GM21360 (cell line): Measurements from ENCODE around the gene GDF11.

ENCODE experiments used
- ATAC-seq: cut with Tn5 transposase; IDR thresholded peaks from one replicate; pipeline ENCODE4 v1.9.1; 2021; ENCODE audit warnings: mild to moderate bottlenecking, moderate library complexity; ENCODE audit not compliant: unreplicated experiment

GDF11 gene

DNA sequence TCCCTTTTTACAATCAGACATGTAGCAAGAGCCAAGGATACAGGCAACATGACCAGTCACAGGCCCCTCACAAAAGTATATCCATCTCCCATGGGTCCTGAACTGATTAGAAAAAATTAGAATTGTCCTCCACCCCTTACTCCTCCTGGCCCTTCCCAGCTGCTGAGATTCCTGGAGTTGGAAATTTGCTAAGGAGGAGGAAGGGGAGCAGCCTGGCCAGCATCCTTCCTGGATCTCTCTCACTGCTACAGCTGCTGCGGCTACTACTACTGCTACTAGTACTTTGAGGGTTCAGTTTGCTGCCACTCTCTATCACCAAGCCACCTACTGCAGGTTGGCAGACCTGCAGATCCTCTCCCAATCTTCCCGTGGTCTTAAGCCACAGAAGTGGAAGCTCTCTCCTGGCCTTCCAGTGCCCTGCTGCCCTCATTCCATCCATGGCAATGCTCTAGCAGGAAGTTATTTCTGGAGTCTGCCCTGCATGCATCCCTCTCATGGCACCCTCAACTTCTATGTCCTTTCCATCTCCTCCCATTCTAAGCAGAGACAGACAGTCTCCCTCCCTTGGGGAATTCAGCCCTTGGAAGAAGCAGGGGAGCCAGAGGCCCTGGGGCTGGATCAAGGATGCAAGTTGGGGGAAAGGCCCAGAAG, 36.2 kb upstream of the GDF11 start:
- no peak for ATAC-seq

DNA sequence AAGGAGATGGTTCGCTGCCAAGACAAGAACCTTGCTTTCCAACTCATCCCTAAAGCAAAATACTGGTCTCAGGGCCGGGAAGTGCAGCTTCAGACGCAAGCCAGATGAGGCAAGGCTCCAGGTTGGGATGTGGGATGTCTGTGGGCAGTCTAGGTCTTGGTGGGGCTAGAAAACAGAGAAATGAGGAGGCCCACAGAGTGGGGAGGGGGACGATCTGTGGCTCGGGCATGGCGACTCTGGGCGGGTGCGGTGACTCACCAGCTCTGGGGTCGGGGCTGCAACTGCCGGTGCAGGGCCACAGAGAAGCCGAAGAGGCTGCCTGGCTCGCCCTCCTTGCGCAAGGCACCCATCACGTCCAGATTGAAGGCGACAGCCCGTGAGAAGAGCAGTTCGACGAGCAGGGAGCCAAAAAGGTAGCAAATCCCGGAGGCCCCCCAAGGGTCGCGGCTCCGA, 35.7 kb upstream of the GDF11 start:
- no peak for ATAC-seq

DNA sequence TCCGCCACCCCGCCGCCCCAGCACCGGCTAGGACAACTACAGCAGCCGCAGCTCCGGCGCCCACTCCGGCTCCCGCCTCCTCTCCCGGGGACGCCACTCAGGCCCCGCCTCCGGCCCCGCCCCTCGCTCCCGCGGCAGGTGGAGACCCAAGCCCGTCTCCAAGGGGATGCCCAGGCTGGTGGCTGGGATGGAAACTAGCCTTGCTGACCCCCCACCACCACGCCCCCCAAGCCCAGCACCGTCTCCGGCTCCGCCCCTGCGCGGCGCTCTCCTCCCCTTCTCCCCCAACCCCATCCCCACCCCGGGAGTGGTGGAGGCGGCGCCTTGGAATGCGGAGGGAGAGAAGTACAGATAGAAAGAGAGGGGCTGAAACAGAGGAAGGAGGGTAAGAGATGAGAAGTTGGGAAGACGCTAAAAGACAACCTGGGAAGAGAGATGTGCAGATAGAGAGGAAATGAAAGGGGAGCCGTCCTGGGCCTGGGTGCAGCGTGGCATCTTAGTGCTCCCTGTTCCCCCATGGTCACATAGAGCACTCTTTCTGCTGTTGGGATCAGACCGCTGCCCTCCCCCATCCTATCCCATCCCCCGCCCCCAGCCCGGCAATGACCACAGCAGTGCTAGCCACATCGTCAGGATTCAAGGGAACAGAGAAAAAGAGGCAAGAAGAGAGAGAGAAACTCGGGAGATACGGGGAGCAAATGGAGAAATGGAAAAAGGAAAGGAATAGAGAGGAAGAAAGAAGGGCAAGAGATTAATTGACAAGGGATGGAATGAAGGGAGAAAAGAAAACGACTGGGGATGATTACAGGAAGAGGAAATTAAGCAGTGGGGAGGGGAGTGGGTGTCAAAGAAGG, 34.9 kb upstream of the GDF11 start, which contains the start of gene ITGA7:
Gene ITGA7 (minus strand): TSS at position 64 of the 854 bp plus-strand sequence. CDS start 222 bp downstream, outside the sequence.
- ATAC-seq: peak; percentile 51

DNA sequence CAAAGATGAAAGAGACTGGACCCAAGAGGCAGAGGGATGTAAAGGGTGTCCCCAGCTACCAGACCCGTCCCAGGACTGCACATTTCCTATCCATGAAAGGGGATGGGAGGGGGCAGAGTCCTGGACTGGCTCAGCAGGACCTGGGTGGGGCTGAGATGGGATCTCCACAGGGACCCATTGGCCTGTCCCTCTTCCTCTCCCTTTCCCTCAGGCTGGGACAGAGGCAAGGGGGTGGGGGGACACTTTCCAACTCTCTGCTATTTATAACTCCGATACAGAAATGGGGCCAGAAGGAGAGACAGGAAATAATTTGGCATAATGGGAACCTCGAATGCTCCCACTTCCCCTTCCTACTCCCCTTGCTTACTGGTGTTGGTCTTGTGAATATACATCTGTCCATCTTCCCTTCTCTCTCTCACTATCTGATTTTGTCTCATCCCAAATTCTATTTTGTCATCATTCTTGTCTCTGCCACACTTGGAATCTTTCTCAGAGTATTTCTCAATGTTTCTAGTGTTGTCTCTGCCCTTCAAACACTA, 34.2 kb upstream of the GDF11 start:
- no peak for ATAC-seq

DNA sequence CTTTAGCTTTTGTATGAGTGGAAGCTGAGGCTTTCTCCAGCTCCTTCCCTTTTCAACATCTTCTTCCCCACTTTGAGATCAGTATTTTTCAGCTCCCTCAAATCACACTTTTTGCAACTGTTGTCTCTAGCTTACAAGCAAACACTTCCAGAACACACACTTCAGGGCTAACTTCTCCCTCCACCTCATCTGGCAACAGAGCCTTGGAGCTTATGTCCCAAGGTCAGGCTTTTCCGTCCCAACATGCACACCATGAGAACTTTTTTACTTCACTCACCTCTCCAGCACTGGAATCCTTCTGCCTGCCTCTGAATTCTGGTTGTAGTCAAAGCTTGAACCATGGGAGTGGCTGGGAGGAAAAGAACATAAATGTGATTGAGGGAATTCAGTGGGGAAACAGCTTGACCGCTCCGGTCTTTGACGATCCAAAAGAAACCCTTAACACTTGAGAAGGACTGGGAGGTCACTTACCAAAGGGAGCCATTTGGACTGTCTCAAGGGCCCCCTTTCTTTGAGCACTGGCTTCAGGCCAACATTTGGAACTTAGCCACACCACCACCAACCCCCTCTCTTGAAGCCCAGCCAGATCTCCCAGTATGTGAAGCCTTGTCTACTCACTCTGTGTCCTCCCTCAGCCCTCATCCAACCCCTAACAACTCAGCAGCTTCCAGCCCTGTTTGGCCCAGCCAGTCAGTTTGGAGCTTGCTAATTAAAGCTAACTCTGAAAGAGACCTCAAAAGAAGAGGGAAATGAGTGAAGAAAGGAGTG, 31.0 kb upstream of the GDF11 start:
- no peak for ATAC-seq

DNA sequence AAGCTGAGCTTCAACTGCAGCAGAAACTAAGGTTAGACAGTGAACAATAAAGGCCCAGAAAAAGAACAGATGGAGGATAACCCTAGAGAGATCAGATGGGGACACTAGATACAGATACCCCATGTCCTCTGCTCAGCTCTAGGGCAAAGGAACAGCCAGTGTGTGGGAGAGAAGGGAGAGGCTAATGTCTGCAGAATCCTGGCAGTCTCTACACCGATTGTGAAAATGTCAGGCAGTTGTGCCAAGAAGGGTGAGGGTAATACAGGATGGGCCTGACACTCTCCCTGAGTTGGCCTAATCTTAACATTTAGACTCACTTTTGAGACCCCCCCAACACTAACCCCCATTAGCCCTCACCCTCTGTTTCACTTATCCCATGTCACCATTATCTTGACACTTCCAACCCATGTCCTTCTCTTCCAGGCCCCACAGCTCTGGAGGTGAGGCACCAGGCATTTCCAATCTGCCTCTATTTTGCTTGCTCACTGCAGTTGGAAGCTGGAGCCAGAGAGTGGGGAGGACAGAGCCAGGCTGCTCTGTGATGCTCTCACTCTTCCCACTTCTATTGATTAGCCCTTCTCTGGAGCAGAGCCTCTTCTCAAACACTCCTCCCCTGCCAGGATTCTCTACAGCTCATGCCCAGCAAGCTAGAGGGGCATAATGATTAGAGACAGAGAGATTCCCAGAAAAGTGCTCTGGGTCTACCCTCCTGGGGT, 30.1 kb upstream of the GDF11 start:
- no peak for ATAC-seq

DNA sequence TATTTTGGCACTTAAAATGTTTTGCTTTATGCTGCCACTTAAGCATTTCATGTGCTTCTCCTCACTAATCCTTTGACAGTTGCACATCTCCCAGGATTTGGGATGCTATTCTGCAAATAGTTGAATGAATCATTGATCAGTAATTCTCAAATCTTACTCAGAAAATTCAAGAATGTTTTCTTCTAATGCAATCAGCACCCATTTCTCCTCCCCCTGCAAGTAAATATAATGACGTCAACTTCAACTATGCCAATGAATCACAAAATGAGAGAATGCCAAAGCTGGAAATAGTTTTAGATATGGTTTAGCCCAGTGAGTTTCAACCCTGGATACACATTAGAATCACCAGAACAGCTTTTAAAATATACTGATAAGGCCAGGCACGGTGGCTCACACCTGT, 29.2 kb upstream of the GDF11 start:
- no peak for ATAC-seq

DNA sequence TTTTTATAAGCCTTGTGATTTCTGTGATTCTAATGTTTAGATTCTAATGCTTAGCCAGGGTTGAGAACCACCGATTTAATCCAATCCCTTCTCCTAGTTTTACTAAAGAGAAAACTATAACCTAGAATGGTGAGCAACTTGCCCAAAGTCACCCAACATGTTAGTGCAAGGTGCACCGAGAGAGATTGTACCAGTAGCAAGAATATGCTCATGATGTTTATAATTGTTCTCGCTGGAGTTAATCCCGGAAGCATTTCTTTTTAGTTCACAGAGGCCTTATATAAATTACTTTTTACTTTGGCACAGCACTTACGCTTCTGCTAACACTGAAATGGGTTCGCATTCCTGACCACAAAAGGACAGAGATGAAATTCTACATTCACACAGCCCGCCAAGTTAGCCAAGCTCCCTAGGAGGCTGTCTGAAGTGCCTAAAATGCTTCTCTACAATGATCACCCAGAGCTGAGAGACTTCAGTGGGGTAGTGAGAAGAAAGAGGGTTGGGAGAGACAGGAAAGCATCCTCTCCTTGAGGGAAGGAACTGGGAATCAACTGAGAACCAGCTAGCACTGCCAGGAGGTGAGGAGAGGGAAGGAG, 27.7 kb upstream of the GDF11 start:
- ATAC-seq: no peak

DNA sequence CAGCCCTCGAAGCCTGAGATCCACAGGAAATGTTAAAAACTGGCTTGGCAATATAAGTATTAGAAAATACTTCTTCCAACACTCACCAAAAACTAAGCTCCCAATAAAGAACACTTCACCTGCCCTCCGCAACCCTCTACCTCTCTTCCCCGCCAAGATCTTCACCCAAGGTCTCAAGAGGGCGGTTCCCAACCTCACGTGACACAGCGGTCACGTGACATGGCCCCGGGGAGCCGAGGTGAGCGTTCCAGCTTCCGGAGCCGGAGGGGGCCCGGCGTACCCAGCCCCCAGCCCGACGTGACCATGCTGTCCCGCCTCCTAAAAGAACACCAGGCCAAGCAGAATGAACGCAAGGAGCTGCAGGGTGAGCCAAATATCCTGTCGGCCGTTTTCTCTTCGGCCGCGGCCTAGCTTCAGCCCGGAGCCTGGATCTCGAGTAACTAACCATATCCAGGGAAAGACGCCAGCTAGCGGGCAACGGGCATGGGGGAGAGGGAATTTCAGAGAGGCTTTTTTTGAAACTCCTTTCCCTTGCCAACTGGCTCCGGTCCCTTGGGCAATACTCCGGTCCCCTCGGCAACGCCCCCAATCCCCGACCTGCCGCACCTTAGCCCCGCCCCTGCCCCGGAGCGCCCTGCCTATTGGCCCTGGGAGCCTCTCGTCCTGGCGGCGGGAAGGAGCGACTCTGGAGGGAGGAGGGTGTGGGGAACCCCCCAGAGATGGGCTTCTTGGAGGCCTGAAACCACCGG, 26.9 kb upstream of the GDF11 start, which contains the start of gene BLOC1S1:
Gene BLOC1S1 (plus strand): TSS at position 214 of the 749 bp plus-strand sequence. CDS start 6 bp downstream, at position 220.
- peak; percentile 92 for ATAC-seq

DNA sequence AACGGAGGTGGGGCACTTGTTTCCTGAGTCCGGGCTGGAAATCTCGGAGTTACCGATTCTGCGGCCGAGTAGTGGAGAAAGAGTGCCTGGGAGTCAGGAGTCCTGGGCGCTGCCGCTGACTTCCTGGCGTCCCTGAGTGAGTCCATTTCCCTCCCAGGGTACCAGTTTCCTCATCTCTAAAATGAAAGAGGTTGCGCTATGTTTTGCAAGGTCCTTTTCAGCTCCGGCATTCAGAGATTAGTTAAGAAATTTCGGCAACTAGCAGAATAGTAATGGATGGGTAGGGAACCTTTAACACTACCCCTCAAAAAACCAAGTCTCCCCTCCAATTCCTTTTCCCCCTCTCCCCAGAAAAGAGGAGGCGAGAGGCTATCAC, 26.4 kb upstream of the GDF11 start:
- ATAC-seq: no peak

DNA sequence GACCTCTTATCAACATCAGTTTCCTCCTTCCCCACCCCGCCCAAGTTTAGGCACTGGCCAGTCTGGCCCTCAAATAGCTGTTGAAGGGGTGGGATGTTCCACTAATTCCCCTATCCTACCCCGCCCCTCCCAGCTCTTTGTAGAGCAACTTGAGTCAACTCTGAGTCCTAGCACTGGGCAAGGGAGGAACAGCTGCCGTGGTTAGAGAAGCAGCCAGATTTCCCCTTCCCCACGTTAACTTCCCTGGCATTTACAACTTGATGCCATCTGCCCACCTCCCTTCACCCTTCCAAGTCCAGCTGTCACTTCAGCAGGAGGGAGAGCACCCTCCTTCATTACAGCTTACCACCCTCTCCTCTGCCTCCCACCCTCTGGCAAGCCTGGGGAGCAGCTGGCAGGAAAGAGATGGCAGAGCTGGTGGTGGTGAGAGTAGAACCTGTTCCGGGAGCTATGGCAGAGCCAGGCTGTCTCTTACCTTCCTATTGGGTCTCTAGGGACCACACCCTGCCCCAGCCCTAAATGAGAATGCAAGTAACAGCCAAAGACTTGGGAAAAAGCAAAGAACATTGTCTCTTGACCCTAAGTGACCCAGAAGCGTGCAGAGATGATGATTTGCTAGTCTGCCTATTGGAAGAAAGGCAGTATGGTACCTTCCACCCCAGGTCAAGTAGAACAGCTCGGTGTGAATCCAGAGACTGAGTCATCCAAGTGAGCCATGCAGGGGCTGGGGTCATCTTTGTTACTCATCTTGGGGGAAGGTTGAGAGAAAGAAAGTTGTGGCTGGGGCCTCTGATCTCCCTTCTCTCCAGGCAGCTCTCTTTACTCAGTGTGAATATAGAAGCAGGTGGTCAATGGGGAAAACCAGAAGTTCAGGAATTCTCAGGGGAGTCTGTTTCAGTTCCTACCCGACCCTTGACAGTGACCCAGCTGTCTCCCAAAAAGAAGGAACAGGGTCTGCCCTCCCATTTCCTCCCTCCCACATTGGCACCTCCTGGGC, 25.6 kb upstream of the GDF11 start:
- no peak for ATAC-seq

DNA sequence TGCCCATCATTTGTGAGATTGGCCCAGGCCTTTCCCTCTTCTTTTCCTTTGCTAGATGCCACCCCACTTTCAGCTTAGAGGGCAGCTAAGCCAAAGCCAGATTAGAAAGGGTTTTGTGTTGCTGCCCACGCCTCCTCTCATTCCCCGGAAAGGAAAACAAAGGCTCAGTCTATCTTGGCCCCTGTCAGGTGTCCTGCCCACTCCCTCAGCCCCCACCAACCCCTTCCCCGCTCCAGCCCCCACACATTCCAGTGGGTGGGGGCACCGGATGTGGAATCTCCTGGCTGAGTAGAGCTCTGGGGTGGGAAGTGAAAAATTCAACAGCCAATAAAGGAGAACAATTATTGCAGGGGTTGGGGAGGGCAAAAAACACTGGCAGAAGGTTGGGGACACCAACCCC, 24.9 kb upstream of the GDF11 start:
- ATAC-seq: no peak

DNA sequence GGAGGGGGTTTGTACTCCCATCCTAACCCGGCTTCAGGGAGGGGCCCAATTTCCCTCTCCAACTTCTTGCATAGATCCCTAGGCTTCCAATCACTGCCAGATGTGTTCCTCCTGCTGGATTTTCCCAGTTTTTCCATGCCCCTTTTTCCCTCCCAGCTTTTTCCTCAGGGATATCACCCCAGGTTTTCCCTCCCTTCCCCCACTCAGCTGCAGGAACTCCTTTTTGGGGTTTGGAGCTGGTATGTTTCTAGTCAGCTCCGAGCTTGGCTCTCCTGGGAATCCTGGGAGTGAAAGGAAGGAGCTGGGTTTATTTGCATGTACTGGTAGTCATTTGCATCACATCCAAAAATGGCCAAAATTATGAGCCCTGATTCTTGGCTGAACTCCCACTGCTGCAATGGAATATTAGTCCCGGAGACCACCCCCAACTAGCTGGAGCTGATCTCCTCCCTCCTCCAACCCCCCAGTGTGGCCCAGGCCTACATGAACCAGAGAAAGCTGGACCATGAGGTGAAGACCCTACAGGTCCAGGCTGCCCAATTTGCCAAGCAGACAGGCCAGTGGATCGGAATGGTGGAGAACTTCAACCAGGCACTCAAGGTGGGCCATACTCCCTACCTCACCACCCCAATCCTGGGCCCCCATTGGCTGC, 24.2 kb upstream of the GDF11 start:
- no peak for ATAC-seq

DNA sequence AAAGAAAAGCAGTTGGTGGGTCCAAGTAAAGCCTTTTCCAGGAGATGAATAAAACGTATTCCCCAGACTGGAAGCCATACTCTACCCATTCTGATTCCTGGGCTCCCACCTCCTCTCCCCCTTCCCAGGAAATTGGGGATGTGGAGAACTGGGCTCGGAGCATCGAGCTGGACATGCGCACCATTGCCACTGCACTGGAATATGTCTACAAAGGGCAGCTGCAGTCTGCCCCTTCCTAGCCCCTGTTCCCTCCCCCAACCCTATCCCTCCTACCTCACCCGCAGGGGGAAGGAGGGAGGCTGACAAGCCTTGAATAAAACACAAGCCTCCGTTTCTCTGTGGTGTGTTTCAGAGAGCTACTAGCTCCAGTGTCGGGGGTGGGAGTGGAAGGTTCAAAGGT, 23.6 kb upstream of the GDF11 start:
- no peak for ATAC-seq

DNA sequence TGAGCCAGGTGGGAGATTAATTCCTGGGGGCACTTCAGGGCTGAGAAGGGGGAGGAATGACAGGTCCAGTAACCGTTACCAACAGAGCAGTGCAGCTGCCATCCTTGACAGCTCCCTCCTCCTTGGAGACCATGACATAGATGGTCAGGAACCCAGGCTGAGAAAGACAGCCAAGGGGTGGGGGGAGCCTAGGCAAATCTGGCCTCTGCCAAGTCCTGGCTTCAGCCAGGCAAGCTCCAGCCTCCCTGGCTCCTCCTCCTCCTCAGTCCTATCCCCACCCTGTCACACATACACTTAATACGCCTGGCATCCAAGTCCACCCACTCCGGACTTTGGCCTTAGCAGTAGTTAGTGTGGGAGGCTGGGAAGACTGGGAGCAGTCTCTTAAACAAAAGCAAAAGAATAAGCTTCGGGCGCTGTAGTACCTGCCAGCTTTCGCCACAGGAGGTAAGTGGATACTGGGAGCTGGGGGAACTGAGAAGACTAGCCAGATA, 22.8 kb upstream of the GDF11 start, which contains the start of gene RDH5:
Gene RDH5 (plus strand): TSS at position 323 of the 494 bp plus-strand sequence. CDS start 792 bp downstream, outside the sequence.
- no peak for ATAC-seq

DNA sequence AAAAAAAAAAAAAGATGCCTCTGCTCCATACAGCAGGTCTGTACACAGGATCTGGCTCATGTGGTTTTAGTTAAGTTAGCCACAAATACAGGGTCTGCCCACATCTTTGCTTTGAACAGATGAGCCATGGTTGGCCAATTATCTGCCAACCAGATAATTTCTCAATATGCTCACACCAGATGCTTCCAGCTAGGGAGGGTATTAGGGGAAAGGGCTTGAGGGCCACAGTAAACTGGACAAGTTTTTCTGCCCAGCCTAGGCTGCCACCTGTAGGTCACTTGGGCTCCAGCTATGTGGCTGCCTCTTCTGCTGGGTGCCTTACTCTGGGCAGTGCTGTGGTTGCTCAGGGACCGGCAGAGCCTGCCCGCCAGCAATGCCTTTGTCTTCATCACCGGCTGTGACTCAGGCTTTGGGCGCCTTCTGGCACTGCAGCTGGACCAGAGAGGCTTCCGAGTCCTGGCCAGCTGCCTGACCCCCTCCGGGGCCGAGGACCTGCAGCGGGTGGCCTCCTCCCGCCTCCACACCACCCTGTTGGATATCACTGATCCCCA, 22.0 kb upstream of the GDF11 start:
- no peak for ATAC-seq

DNA sequence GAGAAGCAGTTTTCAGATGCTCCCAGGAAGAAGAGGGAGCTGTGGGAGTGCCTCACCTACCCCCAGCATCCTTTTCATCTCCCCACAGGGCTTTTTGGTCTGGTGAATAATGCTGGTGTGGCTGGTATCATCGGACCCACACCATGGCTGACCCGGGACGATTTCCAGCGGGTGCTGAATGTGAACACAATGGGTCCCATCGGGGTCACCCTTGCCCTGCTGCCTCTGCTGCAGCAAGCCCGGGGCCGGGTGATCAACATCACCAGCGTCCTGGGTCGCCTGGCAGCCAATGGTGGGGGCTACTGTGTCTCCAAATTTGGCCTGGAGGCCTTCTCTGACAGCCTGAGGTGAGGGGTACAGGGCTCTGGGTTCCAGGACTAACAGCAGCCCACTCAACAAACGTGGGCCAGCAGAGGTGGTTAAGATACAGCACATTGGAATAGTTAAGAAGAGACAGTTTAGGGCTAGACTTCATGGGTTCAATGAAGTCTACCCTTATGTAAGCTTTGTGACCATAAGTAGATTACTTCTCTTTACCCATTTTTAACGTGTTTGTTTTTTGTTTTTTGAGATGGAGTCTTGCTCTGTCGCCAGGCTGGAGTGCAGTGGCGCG, 21.2 kb upstream of the GDF11 start:
- no peak for ATAC-seq
